Thoracic aorta (tissue), 2 donors: ENCODE data around the gene APOF. TPM values are rescaled to one million over a fixed set of nuclear protein-coding genes. Genes with fewer than 3 reads are reported as not detected.
"Not testable (repeated sequence)": the region's sequence is repeated elsewhere in the genome, so short reads cannot be mapped to it uniquely, and the experiment has no call there.

Experiments used
- ATAC-seq: fragments of 150-250 bp; one replicate; pipeline ENCODE4 v1.8.0; 2017; ENCODE audit warnings: low read depth; ENCODE audit not compliant: insufficient number of reproducible peaks, low FRiP score
- DNase-seq: peaks from one replicate; pipeline ENCODE4 v3.0.0-alpha.2; 2020; ENCODE audit warnings: low spot score
- H3K27ac ChIP-seq, 2 donors: fragments of 200-600 bp; sonication (generic); 1 replicate in 1 of 2; 2 replicates in 1 of 2; pipeline ENCODE4 v1.5.1; 2016; ENCODE audit warnings: mild to moderate bottlenecking in 2 of 2, moderate library complexity in 2 of 2
- H3K27me3 ChIP-seq: fragments of 200-600 bp; sonication (generic); replicated peaks from 2 replicates; pipeline ENCODE4 v1.6.0; 2016; ENCODE audit warnings: mild to moderate bottlenecking; ENCODE audit not compliant: insufficient read depth
- H3K36me3 ChIP-seq: fragments of 200-600 bp; sonication (generic); one replicate; pipeline ENCODE4 v1.5.1; 2016
- H3K4me1 ChIP-seq, 2 donors: fragments of 200-600 bp; sonication (generic); 1 replicate in 1 of 2; 2 replicates in 1 of 2; pipeline versions ENCODE4 v1.5.1 to v1.6.0; 2016; ENCODE audit warnings: low read depth in 2 of 2, mild to moderate bottlenecking in 1 of 2; ENCODE audit not compliant: control insufficient read depth in 1 of 2
- H3K4me3 ChIP-seq: fragments of 200-600 bp; sonication (generic); 2 replicates; pipeline ENCODE4 v1.5.1; 2016; ENCODE audit warnings: mild to moderate bottlenecking
- H3K9me3 ChIP-seq: fragments of 200-600 bp; sonication (generic); 2 replicates; pipeline ENCODE4 v1.5.1; 2016
- total RNA-seq, 2 donors: library from RNA; depleted of rRNA; stranded (reverse); fragments of >200 nt; gene quantifications; one replicate each; pipeline versions ENCODE4 v1.1.0 to v1.2.3, GENCODE V29; 2016
- TF ChIP-seq, protein P1 (sequence below): fragments of 200-600 bp; sonication (generic); IDR thresholded peaks from one replicate; pipeline ENCODE4 v1.5.1; 2019; ENCODE audit warnings: antibody characterized with exemption

APOF gene
- total RNA-seq, 2 donors from 2014 or later = not detected

DNA sequence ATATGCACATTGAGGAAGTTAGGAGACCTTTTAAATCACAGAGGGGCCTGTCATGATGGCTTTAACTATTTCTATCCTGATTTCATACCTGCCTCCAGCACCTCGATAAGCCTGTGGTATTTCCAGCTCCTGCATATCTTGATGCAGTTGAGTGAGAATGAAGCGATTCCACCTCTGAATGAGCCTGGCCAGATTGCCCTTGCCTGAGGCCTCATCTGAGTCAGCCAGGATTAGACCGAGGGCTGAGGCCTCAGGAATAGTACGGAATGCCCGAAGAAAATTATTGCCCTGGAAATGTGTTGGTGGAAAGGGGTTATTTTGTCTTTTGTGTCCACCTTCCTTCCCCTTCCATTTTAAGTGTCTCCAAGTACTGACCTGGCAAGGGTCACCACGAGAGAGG lies 38.5 kb downstream of the APOF start:
- ATAC-seq (no peak), DNase-seq (no peak)
- H3K4me3 ChIP-seq = no peak overlapping the region
- no peaks in the 10 kb centered on the region for H3K4me1 ChIP-seq
- peaks cover 52% of the 10 kb centered on the region for H3K36me3 ChIP-seq
- no peaks in the 10 kb centered on the region for H3K9me3 ChIP-seq
- no peak overlapping the region for H3K27ac ChIP-seq
- TF ChIP-seq, protein P1, sequence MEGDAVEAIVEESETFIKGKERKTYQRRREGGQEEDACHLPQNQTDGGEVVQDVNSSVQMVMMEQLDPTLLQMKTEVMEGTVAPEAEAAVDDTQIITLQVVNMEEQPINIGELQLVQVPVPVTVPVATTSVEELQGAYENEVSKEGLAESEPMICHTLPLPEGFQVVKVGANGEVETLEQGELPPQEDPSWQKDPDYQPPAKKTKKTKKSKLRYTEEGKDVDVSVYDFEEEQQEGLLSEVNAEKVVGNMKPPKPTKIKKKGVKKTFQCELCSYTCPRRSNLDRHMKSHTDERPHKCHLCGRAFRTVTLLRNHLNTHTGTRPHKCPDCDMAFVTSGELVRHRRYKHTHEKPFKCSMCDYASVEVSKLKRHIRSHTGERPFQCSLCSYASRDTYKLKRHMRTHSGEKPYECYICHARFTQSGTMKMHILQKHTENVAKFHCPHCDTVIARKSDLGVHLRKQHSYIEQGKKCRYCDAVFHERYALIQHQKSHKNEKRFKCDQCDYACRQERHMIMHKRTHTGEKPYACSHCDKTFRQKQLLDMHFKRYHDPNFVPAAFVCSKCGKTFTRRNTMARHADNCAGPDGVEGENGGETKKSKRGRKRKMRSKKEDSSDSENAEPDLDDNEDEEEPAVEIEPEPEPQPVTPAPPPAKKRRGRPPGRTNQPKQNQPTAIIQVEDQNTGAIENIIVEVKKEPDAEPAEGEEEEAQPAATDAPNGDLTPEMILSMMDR = no peak
- H3K27me3 ChIP-seq = no peaks in the 10 kb centered on the region

DNA sequence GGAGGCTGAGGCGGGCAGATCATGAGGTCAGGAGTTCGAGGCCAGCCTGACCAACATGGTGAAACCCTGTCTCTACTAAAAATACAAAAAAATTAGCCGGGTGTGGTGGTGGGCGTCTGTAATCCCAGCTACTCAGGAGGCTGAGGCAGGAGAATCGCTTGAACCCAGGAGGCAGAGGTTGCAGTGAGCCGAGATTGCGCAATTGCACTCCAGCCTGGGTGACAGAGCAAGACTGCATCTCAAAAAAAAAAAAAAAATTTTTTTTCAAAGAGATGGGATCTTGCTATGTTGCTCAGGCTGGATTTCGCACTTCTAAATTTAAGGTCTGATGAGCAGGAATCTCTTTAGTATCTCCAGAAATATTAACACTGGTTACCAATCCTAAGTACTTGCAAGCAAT lies 41.0 kb downstream of the APOF start:
- H3K4me1 ChIP-seq, ATAC-seq, DNase-seq, H3K27ac ChIP-seq, H3K27me3 ChIP-seq, H3K4me3 ChIP-seq, H3K9me3 ChIP-seq: not testable (repeated sequence)
- H3K36me3 ChIP-seq = peaks cover 40% of the 10 kb centered on the region

DNA sequence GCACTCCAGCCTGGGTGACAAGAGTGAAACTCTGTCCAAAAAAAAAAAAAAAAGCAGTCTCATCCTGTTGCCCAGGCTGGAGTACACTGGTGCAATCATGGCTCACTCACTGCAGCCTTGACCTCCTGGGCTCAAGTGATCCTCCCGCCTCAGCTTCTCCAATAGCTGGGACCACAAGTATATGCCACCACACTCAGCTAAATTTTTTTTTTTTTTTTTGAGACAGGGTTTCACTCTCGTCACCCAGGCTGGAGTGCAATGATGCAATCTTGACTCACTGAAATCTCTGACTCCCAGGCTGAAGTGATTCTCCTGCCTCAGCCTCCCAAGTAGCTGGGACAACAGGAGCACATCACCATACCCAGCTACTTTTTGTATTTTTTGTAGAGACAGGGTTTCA lies 41.6 kb downstream of the APOF start:
- H3K27ac ChIP-seq = no peak overlapping the region
- TF ChIP-seq, protein P1 = no peak
- ATAC-seq = no peak
- no peak for DNase-seq
- peaks cover 2 to 5% of the 10 kb centered on the region in 2 donors for H3K4me1 ChIP-seq
- H3K27me3 ChIP-seq = no peaks in the 10 kb centered on the region
- no peak overlapping the region for H3K4me3 ChIP-seq
- H3K36me3 ChIP-seq = peaks cover 40% of the 10 kb centered on the region
- no peaks in the 10 kb centered on the region for H3K9me3 ChIP-seq

DNA sequence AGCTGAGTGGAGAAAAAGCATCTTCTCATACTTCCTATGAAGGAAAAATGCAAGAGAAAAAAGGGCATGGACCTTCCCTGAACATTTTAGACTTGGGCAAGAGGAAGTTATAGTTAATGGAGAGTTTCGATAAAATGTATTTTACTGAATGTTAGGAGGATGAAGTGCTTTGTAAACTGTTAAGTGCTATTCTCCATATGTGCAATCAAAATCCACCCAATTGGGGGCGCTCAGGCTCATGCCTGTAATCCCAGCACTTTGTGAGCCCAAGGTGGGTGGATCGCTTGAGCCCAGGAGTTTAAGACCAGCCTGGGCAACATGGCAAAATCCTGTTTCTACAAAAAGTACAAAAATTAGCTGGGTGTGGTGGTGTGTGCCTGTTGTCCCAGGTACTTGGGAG lies 45.0 kb downstream of the APOF start:
- DNase-seq (no peak), ATAC-seq (no peak)
- Histone ChIP-seq H3K36me3 (peaks cover 14% of the 10 kb centered on the region), H3K4me1 (peaks cover 7 to 14% of the 10 kb centered on the region in 2 donors), H3K9me3 (no peaks in the 10 kb centered on the region), H3K27me3 (no peaks in the 10 kb centered on the region), H3K27ac (no peak overlapping the region), H3K4me3 (no peak overlapping the region)
- TF ChIP-seq, protein P1 = no peak

DNA sequence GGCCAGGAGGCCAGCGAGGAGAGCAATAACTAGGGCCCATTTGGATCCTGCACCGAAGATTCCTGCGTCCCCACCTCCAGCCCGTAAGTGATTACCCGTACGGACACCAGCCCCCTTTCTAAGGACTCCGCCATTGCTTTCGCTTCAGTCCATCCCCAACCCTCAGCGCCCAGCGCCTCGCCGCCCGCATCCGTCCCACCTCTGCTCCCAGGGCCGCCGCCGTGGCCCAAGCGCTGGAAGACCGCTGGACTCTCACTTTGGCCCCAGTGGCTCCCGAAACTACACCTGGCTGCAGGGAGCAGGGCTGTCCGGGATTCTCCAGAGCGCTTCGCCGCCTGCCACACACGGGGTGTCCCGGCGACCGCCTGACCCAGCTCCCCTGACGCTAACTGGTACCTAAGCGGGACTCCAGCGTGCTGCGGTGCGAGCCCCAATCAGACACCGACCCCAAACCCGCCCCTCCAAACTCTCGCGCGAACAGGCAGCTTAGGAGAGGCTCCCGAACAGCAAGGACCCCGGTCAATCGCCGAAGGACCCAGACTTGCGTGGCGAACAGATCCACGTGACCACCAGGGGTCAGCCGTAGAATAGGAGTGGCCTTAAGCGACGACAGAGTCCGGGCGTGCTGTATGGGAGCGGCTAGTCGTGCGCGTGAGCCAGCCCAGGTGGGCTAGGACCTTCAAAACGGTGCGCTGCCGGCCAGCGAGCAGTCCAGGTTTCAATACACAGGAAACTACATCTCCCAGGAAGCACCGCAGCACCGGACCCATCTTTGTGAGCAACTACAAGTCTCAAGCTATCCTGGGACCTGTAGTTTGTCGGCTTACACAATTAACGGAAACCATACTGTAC lies 46.8 kb downstream of the APOF start, which contains the start of gene CNPY2:
Gene CNPY2, minus strand, starts transcription at position 367 of the 852 bp plus-strand sequence. CDS start 771 bp downstream, outside the sequence.
- Histone ChIP-seq H3K27ac (peak within 1 kb of the TSS; percentile 88 to 95), H3K4me3 (peak within 1 kb of the TSS; percentile 93), H3K4me1 (peaks cover 7 to 14% of the 10 kb centered on the region in 2 donors), H3K36me3 (peaks cover 10% of the 10 kb centered on the region), H3K27me3 (no peaks in the 10 kb centered on the region), H3K9me3 (no peaks in the 10 kb centered on the region)
- ATAC-seq (peak; percentile 96), DNase-seq (peak; percentile 95)
- TF ChIP-seq, protein P1 = no peak
